GM18507 (cell line): ENCODE results near the gene BPIFA1.

Source experiments
- DNase-seq: peaks from one replicate; pipeline ENCODE4 v3.0.0; 2011; ENCODE audit warnings: low read depth; ENCODE audit not compliant: insufficient read length; ENCODE audit errors: extremely low spot score
- FAIRE-seq: peaks from 2 replicates; lab custom pipeline; 2011; peaks lifted over from hg19 to GRCh38; lab: Jason Lieb, UNC

The BPIFA1 gene

GRCh38 chr20:33237989-33238388, 2.2 kb downstream of the BPIFA1 start:
- no peak for FAIRE-seq

GRCh38 chr20:33239418-33239817, 3.6 kb downstream of the BPIFA1 start:
- FAIRE-seq (no peak), DNase-seq (no peak)

More at GRCh38 chr20:33237989-33238388, 2.2 kb downstream of the BPIFA1 start:
- no peak for DNase-seq

DNA sequence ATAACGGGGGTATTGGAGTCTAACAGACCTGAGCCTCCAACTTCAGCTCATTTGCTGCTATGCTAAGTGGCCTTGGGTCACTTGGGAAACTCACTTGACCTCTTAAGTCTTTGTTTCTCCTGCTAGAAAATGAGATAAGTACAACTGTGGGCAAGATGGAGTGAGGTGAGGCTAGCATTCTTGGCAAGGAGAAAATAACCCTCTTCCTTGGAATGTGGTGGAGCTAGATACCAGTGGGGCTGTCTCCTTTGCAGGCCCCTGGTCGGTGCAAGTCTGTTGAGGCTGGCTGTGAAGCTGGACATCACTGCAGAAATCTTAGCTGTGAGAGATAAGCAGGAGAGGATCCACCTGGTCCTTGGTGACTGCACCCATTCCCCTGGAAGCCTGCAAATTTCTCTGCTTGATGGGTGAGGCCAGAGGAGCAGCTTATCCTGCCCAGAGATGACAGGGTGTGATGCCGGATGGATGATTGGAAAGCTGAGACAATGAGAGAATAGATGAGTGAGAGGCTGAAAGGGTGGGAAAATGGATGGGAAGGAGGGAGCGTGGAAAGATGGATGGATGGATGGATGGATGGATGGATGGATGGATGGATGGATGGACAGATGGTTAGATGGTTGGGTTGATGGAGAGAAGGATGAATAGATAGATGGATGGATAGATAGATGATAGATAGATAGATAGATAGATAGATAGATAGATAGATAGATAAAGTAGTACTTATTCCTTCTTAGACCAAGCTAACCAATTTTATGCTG, 4.4 kb downstream of the BPIFA1 start:
- DNase-seq, result no peak
- no peak for FAIRE-seq

DNA sequence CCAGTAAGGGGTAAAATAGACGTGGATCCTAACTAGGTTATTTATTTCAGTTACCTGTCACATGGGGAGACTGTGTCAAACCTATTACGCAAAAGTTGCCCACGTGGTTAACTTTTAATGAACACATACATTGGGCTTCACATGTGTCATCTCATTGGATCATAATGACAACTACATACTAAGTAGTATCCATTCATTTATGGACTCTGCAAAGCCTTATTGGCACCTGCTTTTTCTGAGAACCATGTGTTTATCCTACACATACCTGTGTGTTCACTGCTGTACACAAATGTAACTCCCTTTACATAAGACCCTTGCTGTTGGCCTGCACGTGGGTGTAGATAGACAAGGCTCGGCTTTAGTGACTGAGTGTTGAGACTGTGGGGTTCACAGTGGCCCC, 5.1 kb downstream of the BPIFA1 start:
- no peak for FAIRE-seq
- no peak for DNase-seq

- FAIRE-seq (no peak), DNase-seq (no peak)
Measured at GRCh38 chr20:33242319-33243100, 6.7 kb downstream of the BPIFA1 start.

- DNase-seq (no peak), FAIRE-seq (no peak)
Measured at GRCh38 chr20:33246077-33246476, 10.3 kb downstream of the BPIFA1 start.

GRCh38 chr20:33249456-33249855, 13.7 kb downstream of the BPIFA1 start:
- no peak for FAIRE-seq
- no peak for DNase-seq

DNA sequence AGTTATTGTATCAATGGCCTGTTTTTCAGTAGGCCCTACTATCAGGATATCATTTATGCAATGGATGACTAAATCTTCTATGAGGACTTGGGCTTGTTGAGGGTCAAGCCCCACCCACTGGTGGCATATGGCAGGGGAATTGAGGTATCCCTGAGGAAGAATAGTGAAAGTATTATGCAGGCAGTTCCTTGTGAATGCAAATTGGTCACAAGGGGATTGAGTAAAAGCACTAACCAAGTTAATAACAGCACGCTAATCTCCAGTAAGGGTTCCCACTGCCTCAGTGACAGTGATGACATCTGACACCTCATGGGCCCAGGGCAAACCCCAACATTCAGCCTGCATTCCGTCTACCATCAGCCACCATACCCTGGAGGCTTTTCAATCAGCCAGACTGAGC, 14.9 kb downstream of the BPIFA1 start:
- DNase-seq (no peak), FAIRE-seq (no peak)

DNA sequence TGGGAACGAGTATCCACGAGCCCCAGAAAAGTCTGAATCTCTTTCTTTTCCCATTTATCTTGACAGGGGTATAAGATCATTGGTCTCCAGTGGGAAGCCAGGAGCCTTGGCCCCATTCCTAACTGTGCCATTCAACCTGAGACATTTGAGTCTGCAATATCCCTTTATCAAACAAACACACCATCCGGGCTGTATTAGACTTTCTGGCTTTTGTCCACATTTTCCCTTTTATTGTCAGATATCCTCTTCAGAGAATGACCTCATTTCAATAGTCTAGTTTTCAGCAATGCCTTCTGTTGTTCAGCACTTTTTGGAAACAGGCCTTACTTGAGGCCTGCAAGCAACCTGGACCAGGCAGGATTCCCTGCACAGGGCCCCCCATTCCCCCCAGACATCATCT, 15.7 kb downstream of the BPIFA1 start:
- DNase-seq, result no peak
- no peak for FAIRE-seq

GRCh38 chr20:33252460-33252859, 16.7 kb downstream of the BPIFA1 start:
- DNase-seq, result no peak
- FAIRE-seq, result no peak

- FAIRE-seq (no peak), DNase-seq (no peak)
Measured at GRCh38 chr20:33255005-33255404, 19.2 kb downstream of the BPIFA1 start.

DNA sequence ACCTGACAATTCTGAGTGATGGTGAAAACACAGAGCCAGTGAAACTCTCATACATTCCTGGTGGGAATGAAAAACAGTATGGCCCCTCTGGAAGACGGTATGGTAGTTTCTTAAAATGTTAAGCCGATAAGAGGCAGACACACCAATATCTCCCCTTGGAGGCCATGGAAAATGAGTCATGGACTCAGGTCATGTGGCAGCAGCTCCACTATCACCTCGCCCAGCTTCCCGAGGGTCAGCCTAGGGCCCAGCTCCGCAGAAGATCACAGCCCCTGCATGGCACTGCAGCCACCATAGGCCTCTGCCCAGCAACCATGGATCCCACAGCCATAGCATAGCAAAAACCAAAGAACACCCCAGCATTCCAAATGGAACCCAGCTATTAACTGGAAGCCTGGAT, 21.4 kb downstream of the BPIFA1 start:
- no peak for FAIRE-seq
- no peak for DNase-seq

DNA sequence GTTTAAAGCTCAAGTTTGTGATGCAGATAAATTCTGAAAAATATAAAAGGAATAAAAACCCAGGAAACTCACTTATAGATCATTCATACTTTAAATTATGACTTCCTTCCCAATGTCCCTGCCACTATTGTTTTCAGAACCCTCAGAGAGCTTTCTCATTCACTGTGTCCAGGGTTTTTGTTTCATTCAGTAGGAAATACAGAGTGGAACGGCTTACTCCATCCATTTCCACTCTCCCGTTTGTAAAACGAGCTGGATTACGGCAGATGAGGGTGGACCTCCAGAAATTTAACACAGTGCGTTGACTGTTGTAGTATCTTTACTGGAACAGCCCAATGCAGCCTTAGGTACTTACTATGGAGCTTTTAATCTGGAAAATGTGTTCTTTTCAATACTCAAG, 23.6 kb downstream of the BPIFA1 start:
- DNase-seq, result no peak
- no peak for FAIRE-seq

GRCh38 chr20:33261465-33261864, 25.7 kb downstream of the BPIFA1 start:
- no peak for FAIRE-seq
- DNase-seq, result no peak

- FAIRE-seq (no peak), DNase-seq (no peak)
Measured at GRCh38 chr20:33262658-33263065, 26.9 kb downstream of the BPIFA1 start.

- DNase-seq (no peak), FAIRE-seq (no peak)
Measured at GRCh38 chr20:33263784-33264183, 28.0 kb downstream of the BPIFA1 start.

DNA sequence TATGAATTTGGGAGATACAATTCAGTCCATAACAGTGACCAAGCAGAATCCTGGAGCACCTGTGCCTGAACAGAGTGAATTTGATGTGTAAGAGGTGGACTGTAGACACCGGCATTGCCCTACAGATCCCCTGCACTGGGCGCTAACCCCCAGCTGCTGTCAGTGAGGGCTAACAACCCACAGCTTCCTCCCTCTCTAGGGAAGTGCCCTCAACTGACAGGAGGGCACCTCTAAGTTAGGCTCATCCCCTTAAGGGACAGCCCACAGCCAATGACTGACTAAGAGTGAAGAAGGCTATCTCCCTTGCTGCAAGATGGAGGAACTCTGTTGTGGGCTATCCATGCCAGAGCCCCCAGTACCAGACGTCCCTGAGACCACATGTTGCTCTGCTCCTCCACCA, 31.9 kb downstream of the BPIFA1 start:
- DNase-seq, result no peak
- FAIRE-seq, result no peak

DNA sequence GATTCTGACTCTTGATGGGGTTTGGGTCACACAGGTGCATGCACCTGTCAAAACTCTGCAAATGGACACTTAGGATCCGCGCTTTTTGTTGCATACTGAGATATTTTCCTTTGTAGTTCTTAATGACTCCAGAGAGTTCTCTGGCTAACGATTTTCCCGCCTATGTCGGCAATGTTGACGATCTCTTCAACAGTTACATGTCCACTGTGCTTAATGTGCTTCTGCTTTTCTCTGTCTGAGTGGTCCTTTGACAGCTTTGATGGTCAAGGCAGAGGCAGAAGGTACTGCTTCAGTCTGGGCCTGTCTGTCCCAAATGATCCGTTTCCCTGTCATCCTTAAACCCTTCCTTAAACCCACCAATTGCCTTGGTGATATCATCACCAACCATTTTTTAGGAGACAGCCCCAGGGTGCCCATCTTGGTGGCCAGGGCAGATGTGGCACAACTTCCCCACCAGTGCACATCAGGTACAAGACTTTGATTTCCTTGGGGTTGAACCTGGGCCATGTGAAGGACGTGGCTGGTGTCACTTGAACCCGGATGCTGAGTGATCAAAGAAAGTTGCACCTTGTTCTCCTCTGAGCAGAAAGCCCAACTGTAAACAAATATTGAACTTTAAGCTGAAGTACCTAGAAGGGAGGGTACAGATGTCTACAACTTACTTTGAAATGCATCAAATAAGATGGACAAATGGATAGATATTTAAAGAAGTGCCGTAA, 36.5 kb downstream of the BPIFA1 start:
- no peak for FAIRE-seq

GRCh38 chr20:33273117-33273851, 37.5 kb downstream of the BPIFA1 start:
- DNase-seq, result no peak
- FAIRE-seq, result no peak

More for the DNA sequence above, 36.5 kb downstream of the BPIFA1 start:
- no peak for DNase-seq

DNA sequence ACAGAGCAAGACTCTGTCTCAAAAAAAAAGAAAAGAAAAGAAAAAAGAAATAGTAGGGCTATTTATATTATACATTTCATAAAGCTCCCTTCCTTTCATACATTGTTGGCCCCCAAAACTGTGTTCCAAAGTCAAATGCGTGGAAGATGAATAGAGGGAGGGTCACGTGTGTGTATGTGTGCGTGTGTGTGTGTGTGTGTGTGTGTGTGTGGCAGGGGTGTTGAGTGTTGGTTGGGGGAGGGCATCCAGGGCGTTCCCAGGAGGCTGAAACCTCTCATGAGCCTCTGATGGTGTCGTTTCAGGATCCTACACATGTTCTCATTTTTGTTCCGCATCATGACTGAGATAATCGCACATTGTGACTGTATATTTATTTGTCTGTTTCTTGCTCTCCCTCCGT, 39.4 kb downstream of the BPIFA1 start:
- DNase-seq (no peak), FAIRE-seq (no peak)
